Loucy (cell line): ENCODE data around the gene G6PC3.

ENCODE experiments used
- EZH2phosphoT487 ChIP-seq: fragments of 200-600 bp; IDR thresholded peaks from 2 replicates; pipeline ENCODE4 v1.6.1; 2018; ENCODE audit warnings: antibody characterized with exemption, mild to moderate bottlenecking, moderate library complexity, borderline replicate concordance
- TF ChIP-seq, protein P1 (sequence below): fragments of 200-600 bp; sonication (generic); conservative IDR thresholded peaks from 2 replicates; pipeline ENCODE4 v1.5.1; 2014; ENCODE audit warnings: mild to moderate bottlenecking, antibody characterized with exemption, low read length

DNA sequence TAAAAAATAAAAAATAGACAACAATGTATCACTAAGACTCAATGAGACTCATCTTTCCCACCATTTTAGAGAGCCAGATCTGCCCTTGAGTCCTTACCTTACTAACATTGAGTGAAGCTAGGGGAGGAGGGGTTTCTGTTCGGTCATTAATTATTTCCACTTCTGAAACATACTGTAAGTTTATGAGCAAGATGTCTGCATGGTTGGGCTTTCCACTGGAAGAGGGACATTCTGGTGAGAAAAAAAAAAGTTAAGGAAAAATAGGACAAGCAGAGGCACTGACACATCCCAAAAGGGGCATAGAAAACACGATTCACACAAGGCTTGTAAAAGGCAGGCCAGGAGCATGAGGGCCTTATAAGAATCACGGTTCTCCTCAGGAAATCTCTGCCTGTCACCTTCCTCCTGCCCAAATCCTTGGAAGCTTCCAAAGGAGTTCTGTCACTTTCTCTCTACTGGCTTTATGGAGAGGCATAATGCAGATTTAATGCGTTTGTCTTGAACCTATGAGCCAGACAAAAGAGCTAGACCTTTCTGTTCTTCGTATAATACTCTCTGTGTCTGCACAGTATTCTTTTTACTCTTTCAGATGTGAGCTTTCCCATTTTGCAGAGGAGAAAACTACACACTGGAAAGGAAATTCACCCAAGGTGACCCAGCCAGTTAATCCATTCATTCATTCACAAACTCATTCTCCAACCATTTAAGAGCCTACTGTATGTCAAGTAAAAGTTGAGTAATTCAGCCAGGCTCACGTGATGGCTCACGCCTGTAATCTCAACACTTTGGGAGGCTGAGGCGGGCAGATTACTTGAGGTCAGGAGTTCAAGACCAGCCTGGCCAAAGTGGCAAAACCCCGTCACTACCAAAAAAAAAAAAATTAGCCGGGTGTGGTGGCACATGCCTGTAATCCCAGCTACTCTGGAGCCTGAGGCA is 6.6 kb upstream of the G6PC3 start:
- TF ChIP-seq, protein P1, sequence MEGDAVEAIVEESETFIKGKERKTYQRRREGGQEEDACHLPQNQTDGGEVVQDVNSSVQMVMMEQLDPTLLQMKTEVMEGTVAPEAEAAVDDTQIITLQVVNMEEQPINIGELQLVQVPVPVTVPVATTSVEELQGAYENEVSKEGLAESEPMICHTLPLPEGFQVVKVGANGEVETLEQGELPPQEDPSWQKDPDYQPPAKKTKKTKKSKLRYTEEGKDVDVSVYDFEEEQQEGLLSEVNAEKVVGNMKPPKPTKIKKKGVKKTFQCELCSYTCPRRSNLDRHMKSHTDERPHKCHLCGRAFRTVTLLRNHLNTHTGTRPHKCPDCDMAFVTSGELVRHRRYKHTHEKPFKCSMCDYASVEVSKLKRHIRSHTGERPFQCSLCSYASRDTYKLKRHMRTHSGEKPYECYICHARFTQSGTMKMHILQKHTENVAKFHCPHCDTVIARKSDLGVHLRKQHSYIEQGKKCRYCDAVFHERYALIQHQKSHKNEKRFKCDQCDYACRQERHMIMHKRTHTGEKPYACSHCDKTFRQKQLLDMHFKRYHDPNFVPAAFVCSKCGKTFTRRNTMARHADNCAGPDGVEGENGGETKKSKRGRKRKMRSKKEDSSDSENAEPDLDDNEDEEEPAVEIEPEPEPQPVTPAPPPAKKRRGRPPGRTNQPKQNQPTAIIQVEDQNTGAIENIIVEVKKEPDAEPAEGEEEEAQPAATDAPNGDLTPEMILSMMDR = no peak
- TF ChIP-seq EZH2phosphoT487 = no peak
